HepG2 (cell line): ENCODE measurements around the gene RNF114. TPM values are rescaled to one million over a fixed set of nuclear protein-coding genes. Genes with fewer than 3 reads are reported as not detected.
A peak's percentile ranks its signal among the peaks of the same experiment; 100 is the strongest.

Experiments
- ATRX ChIP-seq: sonication (generic); formaldehyde crosslinking; IDR thresholded peaks from 2 replicates; pipeline ENCODE4 v1.4.0; 2020; ENCODE audit warnings: missing genetic modification reagents, borderline replicate concordance
- BRF2 ChIP-seq: sonication (generic); formaldehyde crosslinking; IDR thresholded peaks from 2 replicates; pipeline ENCODE4 v1.8.1; 2022; ENCODE audit warnings: mild to moderate bottlenecking, missing genetic modification reagents
- CREB1 ChIP-seq, 2 experiments: fragments of 450-650 bp in 1 of 2; IDR thresholded peaks; 2 replicates each; pipeline ENCODE4 v1.6.1; 2016 to 2017; ENCODE audit warnings: control low read depth in 1 of 2, mild to moderate bottlenecking in 1 of 2, missing compliant biosample characterization in 1 of 2, missing genetic modification characterization in 1 of 2
- EED ChIP-seq: sonication (generic); formaldehyde crosslinking; IDR thresholded peaks from 2 replicates; pipeline ENCODE4 v1.5.0; 2020; ENCODE audit warnings: mild to moderate bottlenecking, missing genetic modification reagents
- FOXK1 ChIP-seq: sonication (generic); formaldehyde crosslinking; IDR thresholded peaks from 2 replicates; pipeline ENCODE4 v1.4.0; 2020; ENCODE audit warnings: low read depth, missing genetic modification reagents, borderline replicate concordance
- FOXO1 ChIP-seq: sonication (generic); formaldehyde crosslinking; IDR thresholded peaks from 2 replicates; pipeline ENCODE4 v1.4.0; 2020; ENCODE audit warnings: missing genetic modification reagents
- FOXP1 ChIP-seq, 2 experiments: fragments of 450-650 bp in 1 of 2; IDR thresholded peaks; 2 replicates each; pipeline ENCODE4 v1.6.1; 2017 to 2018; ENCODE audit warnings: antibody characterized with exemption in 1 of 2
- KMT2A ChIP-seq: sonication (generic); formaldehyde crosslinking; IDR thresholded peaks from 2 replicates; pipeline ENCODE4 v1.4.0; 2020; ENCODE audit warnings: missing genetic modification reagents
- NCOA5 ChIP-seq: sonication (generic); formaldehyde crosslinking; IDR thresholded peaks from 2 replicates; pipeline ENCODE4 v1.4.0; 2020; ENCODE audit warnings: missing genetic modification reagents
- NFATC3 ChIP-seq: sonication (generic); formaldehyde crosslinking; IDR thresholded peaks from 2 replicates; pipeline ENCODE4 v1.5.1; 2020; ENCODE audit warnings: mild to moderate bottlenecking, missing genetic modification reagents
- NFE2L2 ChIP-seq: fragments of 150-350 bp; IDR thresholded peaks from 2 replicates; pipeline ENCODE4 v1.6.1; 2014; ENCODE audit warnings: low read length
- NPAS2 ChIP-seq: sonication (generic); formaldehyde crosslinking; IDR thresholded peaks from 2 replicates; pipeline ENCODE4 v1.8.0; 2022; ENCODE audit warnings: mild to moderate bottlenecking, missing genetic modification reagents, borderline replicate concordance
- PAXIP1 ChIP-seq: sonication (generic); formaldehyde crosslinking; conservative IDR thresholded peaks from 2 replicates; pipeline ENCODE4 v1.4.0; 2020; ENCODE audit warnings: mild to moderate bottlenecking, missing genetic modification reagents, moderate library complexity
- RFXAP ChIP-seq: sonication (generic); formaldehyde crosslinking; IDR thresholded peaks from 2 replicates; pipeline ENCODE4 v1.4.0; 2020; ENCODE audit warnings: missing genetic modification reagents, borderline replicate concordance
- TAF15 ChIP-seq: fragments of 200-400 bp; formaldehyde crosslinking; IDR thresholded peaks from one replicate; pipeline ENCODE4 v1.6.1; 2018; ENCODE audit warnings: mild to moderate bottlenecking, low read depth, low read length; ENCODE audit not compliant: poor library complexity, severe bottlenecking
- TRIM24 ChIP-seq: sonication (generic); formaldehyde crosslinking; IDR thresholded peaks from 2 replicates; pipeline ENCODE4 v1.8.0; 2022; ENCODE audit warnings: mild to moderate bottlenecking, missing genetic modification reagents
- ZBTB1 ChIP-seq: sonication (generic); formaldehyde crosslinking; IDR thresholded peaks from 2 replicates; pipeline ENCODE4 v1.4.0; 2020; ENCODE audit warnings: missing genetic modification reagents, borderline replicate concordance
- ZBTB21 ChIP-seq: sonication (generic); formaldehyde crosslinking; IDR thresholded peaks from 2 replicates; pipeline ENCODE4 v1.4.0; 2020; ENCODE audit warnings: missing genetic modification reagents
- ZBTB42 ChIP-seq: sonication (generic); formaldehyde crosslinking; IDR thresholded peaks from 2 replicates; pipeline ENCODE4 v1.5.0; 2020; ENCODE audit warnings: mild to moderate bottlenecking, missing genetic modification reagents
- ZNF160 ChIP-seq: sonication (generic); formaldehyde crosslinking; IDR thresholded peaks from 2 replicates; pipeline ENCODE4 v1.8.0; 2022; ENCODE audit warnings: mild to moderate bottlenecking, inconsistent platforms, missing genetic modification reagents
- ZNF547 ChIP-seq: sonication (generic); formaldehyde crosslinking; IDR thresholded peaks from 2 replicates; pipeline ENCODE4 v1.5.1; 2020; ENCODE audit warnings: mild to moderate bottlenecking, missing genetic modification reagents
- ZNF607 ChIP-seq: sonication (generic); formaldehyde crosslinking; IDR thresholded peaks from 2 replicates; pipeline ENCODE4 v1.5.1; 2020; ENCODE audit warnings: missing genetic modification reagents, mild to moderate bottlenecking, borderline replicate concordance
- ZNF737 ChIP-seq: sonication (generic); formaldehyde crosslinking; IDR thresholded peaks from 2 replicates; pipeline ENCODE4 v1.5.0; 2020; ENCODE audit warnings: missing genetic modification reagents, mild to moderate bottlenecking, borderline replicate concordance
- ZNF746 ChIP-seq: sonication (generic); formaldehyde crosslinking; IDR thresholded peaks from 2 replicates; pipeline ENCODE4 v1.8.0; 2022; ENCODE audit warnings: mild to moderate bottlenecking, missing genetic modification reagents
- ZNF749 ChIP-seq: sonication (generic); formaldehyde crosslinking; IDR thresholded peaks from 2 replicates; pipeline ENCODE4 v1.8.0; 2022; ENCODE audit warnings: mild to moderate bottlenecking, missing genetic modification reagents, moderate library complexity, borderline replicate concordance
- polyA plus RNA-seq, 8 experiments: library from polyadenylated mRNA; depleted of rRNA in 3 of 8; stranded (reverse) in 7 of 8; unstranded in 1 of 8; fragments of >200 nt; fragmentation: Illumina TruSeq in 4 of 8; extraction: Trizol in 4 of 8; gene quantifications; 2 replicates each; pipeline versions ENCODE4 v1.2.1 to v1.2.3, GENCODE V29; 2011 to 2016; ENCODE audit warnings: low read depth in 4 of 8, missing spikeins in 1 of 8, mixed read lengths in 1 of 8; ENCODE audit not compliant: insufficient read depth in 1 of 8
- total RNA-seq, 5 experiments: library from RNA; depleted of rRNA; stranded (reverse); fragments of >200 nt; fragmentation: Illumina TruSeq; extraction: Trizol; gene quantifications; 2 replicates each; pipeline ENCODE4 v1.2.3, GENCODE V29; 2016; ENCODE audit warnings: low read depth in 1 of 5

The RNF114 gene
- total and polyA plus RNA-seq, 2 of the 13 experiments (the other 11 are each of a cell fraction or from before 2014, with no cell fraction given) = 119 to 126 TPM

GRCh38 chr20:49937027-49937929 is 1.1 kb downstream of the RNF114 start (continued):
- TF ChIP-seq FOXP1 (IDR thresholded peaks at IDR 0.05) (no peak), FOXP1 (CRISPR knock-in tag; IDR thresholded peaks at IDR 0.05) (no peak), ZNF746 (CRISPR knock-in tag) (no peak), ZNF607 (no peak), RFXAP (CRISPR knock-in tag) (0 out of 2 replicates have a peak, but pooled peaks have one; percentile 54), ZBTB1 (no peak), CREB1 (IDR thresholded peaks at IDR 0.05) (no peak), CREB1 (CRISPR knock-in tag; IDR thresholded peaks at IDR 0.05) (no peak), ZNF737 (no peak; the same call in 1 of the 2 replicates), EED (CRISPR knock-in tag) (no peak), BRF2 (CRISPR knock-in tag) (no peak), ZNF547 (CRISPR knock-in tag) (peak; percentile 14; the same call in 1 of the 2 replicates), KMT2A (no peak; the same call in 1 of the 2 replicates), FOXK1 (no peak), NFATC3 (CRISPR knock-in tag) (no peak), ZBTB42 (no peak), ATRX (no peak), TAF15 (no peak), NCOA5 (CRISPR knock-in tag) (0 out of 2 replicates have a peak, but pooled peaks have one; percentile 32), PAXIP1 (CRISPR knock-in tag) (0 out of 2 replicates have a peak, but pooled peaks have one; percentile 8), ZNF160 (CRISPR knock-in tag) (no peak), NFE2L2 (no peak), ZNF749 (CRISPR knock-in tag) (no peak), ZBTB21 (CRISPR knock-in tag) (no peak), FOXO1 (no peak), NPAS2 (CRISPR knock-in tag) (peak; percentile 79; the same call in 1 of the 2 replicates), TRIM24 (CRISPR knock-in tag) (no peak)
